ENCODE measurements around the gene SLC6A19. TPM values are rescaled to one million over a fixed set of nuclear protein-coding genes. Genes with fewer than 3 reads are reported as not detected.

SLC6A19 gene
- total and polyA plus RNA-seq, 10 of the 15 experiments (the other 5 are each of a cell fraction or from before 2014, with no cell fraction given): 0.01 to 0.03 TPM; not detected in 8

DNA sequence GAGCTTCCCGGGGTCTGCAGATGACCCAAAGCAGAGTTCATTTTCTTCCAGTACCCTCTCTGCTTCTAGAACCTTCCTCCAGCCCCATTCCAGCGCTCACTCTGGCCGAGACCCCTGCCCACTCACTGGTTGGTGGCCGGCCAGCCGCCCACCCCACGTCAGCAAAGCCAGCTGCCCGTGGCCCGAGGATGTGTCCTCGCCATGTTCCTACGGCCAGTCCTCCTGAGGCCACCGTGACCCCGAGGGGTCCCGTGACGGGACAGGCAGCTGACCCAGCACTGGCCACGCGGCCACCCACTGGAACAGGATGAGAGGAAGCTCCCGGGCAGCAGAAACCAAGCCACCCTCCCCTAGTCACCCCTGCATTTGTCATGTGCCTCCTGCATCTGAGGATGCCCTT lies 39.1 kb upstream of the SLC6A19 start:
- TF ChIP-seq ATF7 (IDR thresholded peaks at IDR 0.05; ENCODE audit: low read depth) (no peak), SIN3A (IDR thresholded peaks at IDR 0.05; ENCODE audit: low read depth, low read length) (no peak), WRNIP1 (IDR thresholded peaks at IDR 0.05; ENCODE audit: borderline replicate concordance, low read depth, low read length) (no peak), SMC3 (IDR thresholded peaks at IDR 0.05; ENCODE audit: borderline replicate concordance, low read length) (no peak), IKZF1 (conservative IDR thresholded peaks at IDR 0.05) (no peak), CHD2 (IDR thresholded peaks at IDR 0.05; ENCODE audit: borderline replicate concordance, low read depth, low read length) (no peak), ZNF384 (IDR thresholded peaks at IDR 0.05; ENCODE audit: borderline replicate concordance, low read depth, low read length) (no peak)
- in situ Hi-C loops (cut with MboI) (no loop called here), intact Hi-C loops (cut with micrococcal nuclease; ENCODE audit: unreplicated experiment) (no loop called here)
- DNase-seq (ENCODE audit: low read depth, low spot score) (no peak), FAIRE-seq (no peak), ATAC-seq (no peak)
- 12% methylated on average over 17 of the region's 17 CpGs for whole genome bisulfite sequencing (ENCODE audit: insufficient coverage, insufficient replicate concordance, low lambda C conversion rate, missing lambda C conversion rate)
- ChIA-PET POLR2A (no interaction called here), CTCF (interaction anchor here (1.3 to 2.4 kb wide), 3 partner anchors 11 to 241 kb away, joined by 5 to 10 read pairs (median 6); no protein-coding TSS in a partner anchor), SMC1A (ENCODE audit: uncharacterized antibody, unreplicated experiment) (interaction anchor here (0.5 kb wide), 1 partner anchor 145 kb away, joined by 3 read pairs; no protein-coding TSS in a partner anchor), RAD21 (ENCODE audit: unreplicated experiment) (no interaction called here)
- Histone ChIP-seq H3K36me3 (ENCODE audit: control insufficient read depth in 2 of 2, insufficient read depth in 2 of 2, low read length in 1 of 2) (no peaks in the 10 kb centered on the region), H2AFZ (ENCODE audit: control insufficient read depth, low read depth, low read length) (no peak overlapping the region), H3K27ac (ENCODE audit: control insufficient read depth, insufficient read depth) (no peak overlapping the region), H4K20me1 (ENCODE audit: control insufficient read depth, insufficient read depth) (no peaks in the 10 kb centered on the region), H3K4me3 (no peak overlapping the region), H3K9ac (ENCODE audit: control insufficient read depth, insufficient read depth, low read length) (no peak overlapping the region), H3K27me3 (replicated peaks in 1 of 2; ENCODE audit: control insufficient read depth in 2 of 2, insufficient read depth in 2 of 2, low read length in 1 of 2) (peaks cover 0 to 2% of the 10 kb centered on the region in 2 experiments; a peak in 2 of 4 replicates), H3K4me2 (ENCODE audit: control insufficient read depth, insufficient read depth) (no peak overlapping the region), H3K9me3 (replicated peaks; ENCODE audit: control insufficient read depth, insufficient read depth, low read length) (no peaks in the 10 kb centered on the region), H3K4me1 (ENCODE audit: control insufficient read depth, insufficient read depth, low read length) (0 out of 2 replicates have a peak, but pooled peaks cover under 1% of the 10 kb centered on the region), H3K79me2 (ENCODE audit: control insufficient read depth, insufficient read depth, low read length) (no peaks in the 10 kb centered on the region)
- no TSS peak for BruUV-seq (replicated peaks)

GRCh38 chr5:1162751-1163150 lies 38.6 kb upstream of the SLC6A19 start:
- H3K79me2 ChIP-seq (ENCODE audit: control insufficient read depth, insufficient read depth, low read length): no peaks in the 10 kb centered on the region
- no peak overlapping the region for H3K4me2 ChIP-seq (ENCODE audit: control insufficient read depth, insufficient read depth)
- CTCF ChIA-PET: interaction anchor here (1.3 to 2.4 kb wide), 3 partner anchors 10 to 242 kb away, joined by 5 to 10 read pairs (median 6); no protein-coding TSS in a partner anchor
- WGBS (ENCODE audit: insufficient coverage, insufficient replicate concordance, low lambda C conversion rate, missing lambda C conversion rate): 6% methylated on average over 8 of the region's 8 CpGs
- no TSS peak for BruUV-seq (replicated peaks)
- peaks cover 3% of the 10 kb centered on the region for H3K4me1 ChIP-seq (ENCODE audit: control insufficient read depth, insufficient read depth, low read length)
- in situ Hi-C loops (cut with MboI): no loop called here
- DNase-seq (ENCODE audit: low read depth, low spot score) (no peak), FAIRE-seq (no peak), ATAC-seq (no peak)
- intact Hi-C loops (cut with micrococcal nuclease; ENCODE audit: unreplicated experiment): no loop called here
- TF ChIP-seq, protein P1, sequence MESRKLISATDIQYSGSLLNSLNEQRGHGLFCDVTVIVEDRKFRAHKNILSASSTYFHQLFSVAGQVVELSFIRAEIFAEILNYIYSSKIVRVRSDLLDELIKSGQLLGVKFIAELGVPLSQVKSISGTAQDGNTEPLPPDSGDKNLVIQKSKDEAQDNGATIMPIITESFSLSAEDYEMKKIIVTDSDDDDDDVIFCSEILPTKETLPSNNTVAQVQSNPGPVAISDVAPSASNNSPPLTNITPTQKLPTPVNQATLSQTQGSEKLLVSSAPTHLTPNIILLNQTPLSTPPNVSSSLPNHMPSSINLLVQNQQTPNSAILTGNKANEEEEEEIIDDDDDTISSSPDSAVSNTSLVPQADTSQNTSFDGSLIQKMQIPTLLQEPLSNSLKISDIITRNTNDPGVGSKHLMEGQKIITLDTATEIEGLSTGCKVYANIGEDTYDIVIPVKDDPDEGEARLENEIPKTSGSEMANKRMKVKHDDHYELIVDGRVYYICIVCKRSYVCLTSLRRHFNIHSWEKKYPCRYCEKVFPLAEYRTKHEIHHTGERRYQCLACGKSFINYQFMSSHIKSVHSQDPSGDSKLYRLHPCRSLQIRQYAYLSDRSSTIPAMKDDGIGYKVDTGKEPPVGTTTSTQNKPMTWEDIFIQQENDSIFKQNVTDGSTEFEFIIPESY (IDR thresholded peaks at IDR 0.05): no peak
- TF ChIP-seq RB1 (IDR thresholded peaks at IDR 0.05; ENCODE audit: borderline replicate concordance): no peak
- no peak for TF ChIP-seq SRF (IDR thresholded peaks at IDR 0.05; ENCODE audit: low read depth in 2 of 2, low read length in 2 of 2)
- no peak for TF ChIP-seq NBN (IDR thresholded peaks at IDR 0.05)
- no peak for TF ChIP-seq CREB1 (IDR thresholded peaks at IDR 0.05; ENCODE audit: low read depth)
- no peak for TF ChIP-seq KLF5 (IDR thresholded peaks at IDR 0.05; ENCODE audit: partially characterized antibody)
- TF ChIP-seq CBFB (IDR thresholded peaks at IDR 0.05; ENCODE audit: low read depth): no peak
- H2AFZ ChIP-seq (ENCODE audit: control insufficient read depth, low read depth, low read length): no peak overlapping the region
- RAD21 ChIA-PET (ENCODE audit: unreplicated experiment): no interaction called here
- SMC1A ChIA-PET (ENCODE audit: uncharacterized antibody, unreplicated experiment): interaction anchor here (0.5 kb wide), 1 partner anchor 146 kb away, joined by 3 read pairs; no protein-coding TSS in a partner anchor
- H3K9ac ChIP-seq (ENCODE audit: control insufficient read depth, insufficient read depth, low read length): no peak overlapping the region
- H4K20me1 ChIP-seq (ENCODE audit: control insufficient read depth, insufficient read depth): no peaks in the 10 kb centered on the region
- no peak overlapping the region for H3K4me3 ChIP-seq
- POLR2A ChIA-PET: no interaction called here
- no peaks in the 10 kb centered on the region for H3K36me3 ChIP-seq (ENCODE audit: control insufficient read depth in 2 of 2, insufficient read depth in 2 of 2, low read length in 1 of 2)
- H3K9me3 ChIP-seq (replicated peaks; ENCODE audit: control insufficient read depth, insufficient read depth, low read length): no peaks in the 10 kb centered on the region
- peaks cover 0 to 2% of the 10 kb centered on the region in 2 experiments; a peak in 2 of 4 replicates for H3K27me3 ChIP-seq (replicated peaks in 1 of 2; ENCODE audit: control insufficient read depth in 2 of 2, insufficient read depth in 2 of 2, low read length in 1 of 2)
- H3K27ac ChIP-seq (ENCODE audit: control insufficient read depth, insufficient read depth): no peak overlapping the region

Measured in GM12878 (cell line).